Measurements from ENCODE around the gene JAG1. TPM values are rescaled to one million over a fixed set of nuclear protein-coding genes. Genes with fewer than 3 reads are reported as not detected.

JAG1 gene
- total and polyA plus RNA-seq, 2 donors from 2014 or later = 18.0 to 132 TPM

DNA sequence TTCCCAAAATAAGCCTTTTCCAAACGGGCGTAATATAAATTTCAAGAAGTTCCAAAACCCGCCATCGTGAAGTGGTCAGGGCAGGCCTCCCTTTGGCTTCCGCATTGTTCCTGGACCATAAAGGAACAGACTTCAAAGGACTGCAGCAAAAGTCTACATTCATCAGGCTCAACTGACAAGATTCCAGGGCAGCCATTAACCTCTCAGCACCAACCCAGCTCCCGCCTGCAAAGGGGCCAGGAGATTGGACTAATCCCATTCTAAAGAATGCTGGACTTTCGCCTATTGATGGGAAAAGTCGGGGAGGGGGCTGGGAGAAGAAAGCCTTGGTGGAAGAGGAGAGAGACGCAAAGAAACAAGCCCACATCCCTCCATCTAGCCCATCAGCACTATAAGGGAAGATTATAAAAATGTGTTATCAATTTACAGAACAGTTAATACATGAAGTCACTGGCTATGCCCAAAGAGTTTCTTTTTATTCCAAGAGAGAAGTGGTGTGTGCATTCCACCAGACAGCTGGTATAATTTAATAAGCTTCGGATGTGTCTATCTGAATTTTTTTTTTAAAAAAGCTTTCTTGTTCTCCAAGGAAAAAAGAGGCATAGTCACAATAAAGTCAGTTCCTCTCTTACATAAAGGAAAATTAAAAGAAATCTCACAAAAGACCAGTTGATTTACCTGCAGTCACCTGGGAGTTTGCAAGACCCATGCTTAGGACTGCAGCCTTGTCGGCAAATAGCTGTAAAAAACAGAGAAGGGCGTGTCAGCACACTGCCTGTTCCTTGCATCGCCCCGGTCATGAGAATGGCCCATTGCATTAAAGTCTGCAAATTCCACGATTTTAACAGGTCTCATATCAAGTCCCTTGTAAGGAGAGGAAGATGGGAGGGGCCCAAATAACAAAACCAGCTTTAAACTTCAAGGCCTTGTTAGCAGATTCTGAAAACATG lies 17.8 kb downstream of the JAG1 start:
- H3K9ac ChIP-seq (ENCODE audit: low read length in 3 of 3) = no peak overlapping the region

DNA sequence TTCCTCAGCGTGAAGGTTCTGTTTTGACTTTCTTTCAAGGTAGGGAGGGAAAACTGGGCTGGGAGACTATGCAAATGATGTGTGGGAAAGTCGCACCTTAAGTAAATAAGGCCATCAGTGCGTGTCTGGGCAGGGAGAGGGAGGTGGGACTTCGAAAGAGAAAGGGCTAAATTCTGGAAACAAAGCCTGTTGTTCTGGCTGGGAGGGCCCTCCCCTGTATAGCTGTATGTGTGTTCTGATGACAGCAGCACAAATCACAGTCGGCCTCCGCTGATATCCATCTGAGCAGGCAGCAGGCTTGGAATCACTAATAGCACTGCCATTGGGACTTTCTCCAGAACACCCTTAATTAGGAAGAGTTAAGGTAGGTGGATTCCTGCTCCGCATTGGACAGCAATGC lies 19.2 kb downstream of the JAG1 start:
- peaks cover 13 to 20% (median 19%) of the 10 kb centered on the region in 3 donors for H3K4me1 ChIP-seq (ENCODE audit: control insufficient read depth in 2 of 3, insufficient read depth in 2 of 3, low read depth in 1 of 3, low read length in 3 of 3)
- H3K9ac ChIP-seq (ENCODE audit: low read length in 3 of 3) = no peak overlapping the region
- no peak for FAIRE-seq

More for the DNA sequence above, 17.8 kb downstream of the JAG1 start:
- Histone ChIP-seq H3K27ac (ENCODE audit: low read depth in 2 of 2, low read length in 2 of 2) (peak overlapping the region in 1 of 2 donors; percentile 26), H3K4me3 (ENCODE audit: low read length in 3 of 3) (no peak overlapping the region), H3K36me3 (ENCODE audit: control insufficient read depth in 2 of 3, insufficient read depth in 3 of 3, low read length in 3 of 3) (peaks cover 3 to 58% (median 12%) of the 10 kb centered on the region in 3 donors), H3K9me3 (ENCODE audit: control insufficient read depth in 2 of 3, insufficient read depth in 1 of 3, low read length in 3 of 3) (no peaks in the 10 kb centered on the region), H3K27me3 (ENCODE audit: control insufficient read depth, insufficient read depth, low read length) (no peaks in the 10 kb centered on the region), H3K4me1 (ENCODE audit: control insufficient read depth in 2 of 3, insufficient read depth in 2 of 3, low read depth in 1 of 3, low read length in 3 of 3) (peaks cover 13 to 32% (median 30%) of the 10 kb centered on the region in 3 donors)
- intact Hi-C loops (cut with DNase I) = no loop called here
- FAIRE-seq (no peak), DNase-seq (peak in 3 of 5 donors; percentile 62 to 83 (median 72))
- TF ChIP-seq CTCF (IDR thresholded peaks at IDR 0.05; ENCODE audit: borderline replicate concordance, extremely low read depth, insufficient read depth) = no peak

DNA sequence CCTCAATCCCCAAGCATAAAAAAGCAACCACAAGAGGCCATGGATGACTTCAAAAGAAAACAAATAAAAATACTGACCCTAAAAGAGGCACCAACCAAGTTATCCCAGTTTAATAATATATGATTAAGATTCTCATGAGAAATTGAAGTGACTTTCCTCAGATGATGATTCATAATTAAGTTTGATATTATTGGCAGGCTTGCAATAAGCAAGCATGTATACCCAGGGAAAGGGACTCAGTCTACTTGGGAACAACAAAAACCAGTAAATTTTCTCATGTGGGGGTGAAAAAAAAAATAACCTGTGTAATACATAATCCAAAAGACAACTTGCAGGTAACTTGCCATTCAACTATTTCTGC lies 19.6 kb downstream of the JAG1 start:
- no peak overlapping the region for H3K4me3 ChIP-seq (ENCODE audit: low read length in 3 of 3)
- no peak for FAIRE-seq
- DNase-seq = no peak
- H3K36me3 ChIP-seq (ENCODE audit: control insufficient read depth in 2 of 3, insufficient read depth in 3 of 3, low read length in 3 of 3) = peaks cover 9 to 64% (median 20%) of the 10 kb centered on the region in 3 donors
- intact Hi-C loops (cut with DNase I) = no loop called here
- no peaks in the 10 kb centered on the region for H3K27me3 ChIP-seq (ENCODE audit: control insufficient read depth, insufficient read depth, low read length)
- TF ChIP-seq CTCF (IDR thresholded peaks at IDR 0.05; ENCODE audit: borderline replicate concordance, extremely low read depth, insufficient read depth) = no peak
- no peaks in the 10 kb centered on the region for H3K9me3 ChIP-seq (ENCODE audit: control insufficient read depth in 2 of 3, insufficient read depth in 1 of 3, low read length in 3 of 3)
- H3K4me1 ChIP-seq (ENCODE audit: control insufficient read depth in 2 of 3, insufficient read depth in 2 of 3, low read depth in 1 of 3, low read length in 3 of 3) = peaks cover 13 to 20% (median 18%) of the 10 kb centered on the region in 3 donors
- H3K9ac ChIP-seq (ENCODE audit: low read length in 3 of 3) = peak overlapping the region in 1 of 3 donors; percentile 7
- peak overlapping the region in 1 of 2 donors; percentile 35 for H3K27ac ChIP-seq (ENCODE audit: low read depth in 2 of 2, low read length in 2 of 2)

More for the DNA sequence above, 19.2 kb downstream of the JAG1 start:
- Histone ChIP-seq H3K36me3 (ENCODE audit: control insufficient read depth in 2 of 3, insufficient read depth in 3 of 3, low read length in 3 of 3) (peaks cover 6 to 60% (median 17%) of the 10 kb centered on the region in 3 donors), H3K9me3 (ENCODE audit: control insufficient read depth in 2 of 3, insufficient read depth in 1 of 3, low read length in 3 of 3) (no peaks in the 10 kb centered on the region), H3K27ac (ENCODE audit: low read depth in 2 of 2, low read length in 2 of 2) (no peak overlapping the region), H3K4me3 (ENCODE audit: low read length in 3 of 3) (no peak overlapping the region), H3K27me3 (ENCODE audit: control insufficient read depth, insufficient read depth, low read length) (no peaks in the 10 kb centered on the region)
- intact Hi-C loops (cut with DNase I) = no loop called here
- peak in 3 of 5 donors; percentile 57 to 78 (median 71) for DNase-seq
- TF ChIP-seq CTCF (IDR thresholded peaks at IDR 0.05; ENCODE audit: borderline replicate concordance, extremely low read depth, insufficient read depth) = no peak
